HCT116 (cell line): ENCODE data around the gene PHF14. TPM values are rescaled to one million over a fixed set of nuclear protein-coding genes. Genes with fewer than 3 reads are reported as not detected.

Experiments
- ATAC-seq: fragments of 200-7000 bp; cut with Tn5 transposase; 2 replicates; pipeline ENCODE4 v1.9.1; 2020; ENCODE audit warnings: mild to moderate bottlenecking, moderate library complexity
- BruUV-seq: library from RNA; stranded (reverse); fragments of 400-500 nt; replicated peaks from 2 replicates; lab custom pipeline; 2021; lab: Mats Ljungman, UMichigan
- CTCF ChIA-PET: fragments of 300-600 bp; sonication (Branson Sonifier 250); formaldehyde crosslinking; loops from one replicate; lab custom pipeline; 2021; ENCODE audit warnings: antibody characterized with exemption; lab: Charles Lee
- POLR2A ChIA-PET: fragments of 300-600, 350-600 bp; sonication (Branson Sonifier 250); formaldehyde crosslinking; loops from one replicate; lab custom pipeline; 2021; ENCODE audit warnings: antibody characterized with exemption; lab: Charles Lee
- RAD21 ChIA-PET, 2 experiments: fragments of 300-600 bp; sonication (Branson Sonifier 250); formaldehyde crosslinking; loops; one replicate each; lab custom pipeline; 2023; ENCODE audit warnings: low total read pairs in 2 of 2; ENCODE audit not compliant: uncharacterized antibody in 2 of 2, unreplicated experiment in 2 of 2, low non-redundant PET in 1 of 2; lab: Charles Lee
- DNase-seq: peaks from one replicate; pipeline ENCODE4 v3.0.0-alpha.2; 2010; ENCODE audit warnings: low read depth, low spot score
- H2AFZ ChIP-seq: fragments of 200-600 bp; shearing (Covaris generic), sonication (generic); 2 replicates; pipeline ENCODE4 v1.6.1; 2017; ENCODE audit warnings: low read depth, mixed run types, mixed read lengths, antibody characterized with exemption, low read length; ENCODE audit not compliant: poor library complexity, severe bottlenecking
- H3K27ac ChIP-seq: 2 replicates; pipeline ENCODE4 v1.5.1; 2012; ENCODE audit warnings: low read depth, low read length
- H3K27me3 ChIP-seq: fragments of 200-600 bp; sonication (generic); 2 replicates; pipeline ENCODE4 v1.6.1; 2016; ENCODE audit warnings: mixed run types, low read length, mixed read lengths; ENCODE audit not compliant: insufficient read depth
- H3K36me3 ChIP-seq, 2 experiments: fragments of 200-500 bp in 1 of 2; fragments of 200-600 bp in 1 of 2; sonication (Bioruptor generic) in 1 of 2; sonication (generic) in 1 of 2; 2 replicates each; pipeline versions ENCODE4 v1.5.1 to v1.6.1; 2014 to 2016; ENCODE audit warnings: low read length in 2 of 2, inconsistent platforms in 1 of 2, mixed read lengths in 1 of 2, mixed run types in 1 of 2; ENCODE audit not compliant: insufficient read depth in 2 of 2, control insufficient read depth in 1 of 2
- H3K4me1 ChIP-seq, 2 experiments: fragments of 200-600 bp in 1 of 2; sonication (generic) in 1 of 2; 2 replicates each; pipeline versions ENCODE4 v1.5.1 to v1.6.1; 2012 to 2017; ENCODE audit warnings: low read length in 2 of 2, inconsistent platforms in 1 of 2, mild to moderate bottlenecking in 1 of 2, mixed read lengths in 1 of 2, mixed run types in 1 of 2, moderate library complexity in 1 of 2; ENCODE audit not compliant: insufficient read depth in 2 of 2, control insufficient read depth in 1 of 2
- H3K4me2 ChIP-seq: fragments of 200-600 bp; sonication (generic); 2 replicates; pipeline ENCODE4 v1.6.1; 2017; ENCODE audit warnings: mixed run types, low read length, mixed read lengths
- H3K4me3 ChIP-seq, 2 experiments: fragments of 200-600 bp in 1 of 2; sonication (generic) in 1 of 2; replicated peaks in 1 of 2; 2 replicates each; pipeline ENCODE4 v1.5.1; 2011 to 2016; ENCODE audit warnings: low read length in 2 of 2, control low read depth in 1 of 2, low read depth in 1 of 2, mild to moderate bottlenecking in 1 of 2, mixed read lengths in 1 of 2, mixed run types in 1 of 2
- H3K79me2 ChIP-seq: fragments of 200-600 bp; sonication (generic); 2 replicates; pipeline ENCODE4 v1.6.1; 2017; ENCODE audit warnings: mild to moderate bottlenecking, mixed run types, low read length, moderate library complexity, mixed read lengths; ENCODE audit not compliant: insufficient read depth
- H3K9ac ChIP-seq: fragments of 200-600 bp; sonication (generic); 2 replicates; pipeline ENCODE4 v1.6.1; 2016; ENCODE audit warnings: low read length, mixed read lengths
- H3K9me2 ChIP-seq: fragments of 200-600 bp; sonication (generic), shearing (Covaris generic); 2 replicates; pipeline ENCODE4 v1.6.1; 2017; ENCODE audit warnings: mixed run types, mild to moderate bottlenecking, moderate library complexity; ENCODE audit not compliant: insufficient read depth
- H3K9me3 ChIP-seq, 2 experiments: fragments of 200-500 bp in 1 of 2; fragments of 200-600 bp in 1 of 2; sonication (Bioruptor generic) in 1 of 2; sonication (generic) in 1 of 2; 2 replicates each; pipeline ENCODE4 v1.6.1; 2014 to 2017; ENCODE audit warnings: low read length in 2 of 2, mixed read lengths in 2 of 2, inconsistent platforms in 1 of 2, low read depth in 1 of 2, mild to moderate bottlenecking in 1 of 2, mixed run types in 1 of 2, moderate library complexity in 1 of 2; ENCODE audit not compliant: control insufficient read depth in 1 of 2, insufficient read depth in 1 of 2
- H4K20me1 ChIP-seq: fragments of 200-600 bp; sonication (generic), shearing (Covaris generic); 2 replicates; pipeline ENCODE4 v1.6.1; 2017; ENCODE audit warnings: mixed run types, mild to moderate bottlenecking, moderate library complexity; ENCODE audit not compliant: insufficient read depth
- CBX3 ChIP-seq: IDR thresholded peaks from 2 replicates; pipeline ENCODE4 v1.6.1; 2012; ENCODE audit warnings: low read depth
- CEBPB ChIP-seq: IDR thresholded peaks from 2 replicates; pipeline ENCODE4 v1.6.1; 2012; ENCODE audit warnings: low read depth
- EGR1 ChIP-seq: IDR thresholded peaks from 2 replicates; pipeline ENCODE4 v1.6.1; 2012; ENCODE audit warnings: low read depth
- ELF1 ChIP-seq: IDR thresholded peaks from 2 replicates; pipeline ENCODE4 v1.6.1; 2012; ENCODE audit warnings: low read depth, borderline replicate concordance
- EZH2phosphoT487 ChIP-seq: fragments of 200-600 bp; IDR thresholded peaks from 2 replicates; pipeline ENCODE4 v1.6.1; 2018; ENCODE audit warnings: antibody characterized with exemption, borderline replicate concordance
- FOSL1 ChIP-seq: IDR thresholded peaks from 2 replicates; pipeline ENCODE4 v1.6.1; 2012; ENCODE audit warnings: low read depth
- JUND ChIP-seq: IDR thresholded peaks from 2 replicates; pipeline ENCODE4 v1.6.1; 2012
- POLR2A ChIP-seq: IDR thresholded peaks from 2 replicates; pipeline ENCODE4 v1.7.0; 2011; ENCODE audit warnings: borderline replicate concordance; ENCODE audit not compliant: insufficient read depth, insufficient read length; ENCODE audit errors: extremely low read depth
- RAD21 ChIP-seq: IDR thresholded peaks from 2 replicates; pipeline ENCODE4 v1.6.1; 2012; ENCODE audit warnings: low read depth, mild to moderate bottlenecking
- SP1 ChIP-seq: IDR thresholded peaks from 2 replicates; pipeline ENCODE4 v1.6.1; 2012; ENCODE audit warnings: low read depth
- TCF7L2 ChIP-seq: IDR thresholded peaks from 2 replicates; pipeline ENCODE4 v1.7.0; 2011; ENCODE audit warnings: borderline replicate concordance, inconsistent platforms; ENCODE audit not compliant: insufficient read depth, insufficient read length; ENCODE audit errors: extremely low read depth
- ZFX ChIP-seq: fragments of 450-650 bp; IDR thresholded peaks from 2 replicates; pipeline ENCODE4 v1.6.1; 2017
- ZNF274 ChIP-seq: fragments of 200-500 bp; sonication (Bioruptor generic); IDR thresholded peaks from 2 replicates; pipeline ENCODE4 v1.6.1; 2014; ENCODE audit warnings: mild to moderate bottlenecking, low read depth, low read length, inconsistent platforms
- intact Hi-C: fragments of 100-400 bp; cut with micrococcal nuclease; formaldehyde crosslinking; loops from 2 replicates; pipeline ENCODE4 v1.10.0; 2022
- total RNA-seq: library from RNA; stranded (reverse); gene quantifications from one replicate; pipeline ENCODE4 v1.2.1, GENCODE V29; 2021; ENCODE audit not compliant: unreplicated experiment
- TF ChIP-seq, protein P1 (sequence below): IDR thresholded peaks from 2 replicates; pipeline ENCODE4 v1.6.1; 2012
- TF ChIP-seq, protein P2 (sequence below), 3 experiments: fragments of 200-600 bp in 1 of 3; sonication (generic) in 1 of 3; IDR thresholded peaks in 2 of 3; conservative IDR thresholded peaks in 1 of 3; 2 replicates each; pipeline ENCODE4 v1.5.1; 2012 to 2017; ENCODE audit warnings: low read depth in 2 of 3, low read length in 2 of 3, antibody characterized with exemption in 1 of 3, borderline replicate concordance in 1 of 3, control low read depth in 1 of 3, mild to moderate bottlenecking in 1 of 3, mixed read lengths in 1 of 3, mixed run types in 1 of 3, moderate library complexity in 1 of 3; ENCODE audit not compliant: insufficient read depth in 1 of 3
- TF ChIP-seq, protein P3 (sequence below): IDR thresholded peaks from 2 replicates; pipeline ENCODE4 v1.6.1; 2012

PHF14 gene
- total RNA-seq, 1 experiment from 2014 or later, result 13.8 TPM

DNA sequence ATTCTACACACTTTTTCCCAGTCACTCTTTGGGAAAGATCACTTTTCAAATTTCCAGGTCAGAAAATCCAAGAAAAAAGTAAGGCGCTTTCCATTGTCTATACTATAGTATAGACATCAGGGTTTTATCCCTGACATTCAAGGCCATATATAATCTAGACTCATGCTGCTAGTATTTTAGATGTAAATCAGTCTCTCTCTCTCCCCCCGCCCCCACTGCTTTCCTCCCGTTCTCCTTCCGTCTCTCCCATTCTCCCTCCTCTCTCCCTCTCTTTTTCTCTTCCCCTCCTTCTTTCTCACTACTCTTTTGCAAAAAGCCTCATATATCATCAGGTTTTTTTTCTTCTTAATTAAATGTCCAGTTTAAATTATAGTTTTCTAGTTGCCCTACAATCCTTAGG is 154.8 kb downstream of the PHF14 start:
- Histone ChIP-seq H3K9ac (no peak overlapping the region), H3K4me2 (no peak overlapping the region), H3K4me1 (no peaks in the 10 kb centered on the region), H3K27ac (no peak overlapping the region), H3K36me3 (no peaks in the 10 kb centered on the region), H3K79me2 (no peaks in the 10 kb centered on the region), H3K27me3 (no peaks in the 10 kb centered on the region), H3K9me2 (no peaks in the 10 kb centered on the region), H3K4me3 (no peak overlapping the region), H3K9me3 (no peaks in the 10 kb centered on the region), H4K20me1 (no peaks in the 10 kb centered on the region), H2AFZ (no peak overlapping the region)
- TF ChIP-seq RAD21 (no peak), FOSL1 (no peak), ELF1 (no peak), EGR1 (no peak), POLR2A (no peak), SP1 (no peak), ZNF274 (no peak), TCF7L2 (no peak)
- TF ChIP-seq, protein P1, sequence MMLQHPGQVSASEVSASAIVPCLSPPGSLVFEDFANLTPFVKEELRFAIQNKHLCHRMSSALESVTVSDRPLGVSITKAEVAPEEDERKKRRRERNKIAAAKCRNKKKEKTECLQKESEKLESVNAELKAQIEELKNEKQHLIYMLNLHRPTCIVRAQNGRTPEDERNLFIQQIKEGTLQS, result no peak
- CTCF ChIA-PET, result no interaction called here
- ATAC-seq (no peak), DNase-seq (no peak)
- BruUV-seq, result no TSS peak
- RAD21 ChIA-PET, result no interaction called here
- POLR2A ChIA-PET, result no interaction called here
- intact Hi-C loops, result no loop called here

DNA sequence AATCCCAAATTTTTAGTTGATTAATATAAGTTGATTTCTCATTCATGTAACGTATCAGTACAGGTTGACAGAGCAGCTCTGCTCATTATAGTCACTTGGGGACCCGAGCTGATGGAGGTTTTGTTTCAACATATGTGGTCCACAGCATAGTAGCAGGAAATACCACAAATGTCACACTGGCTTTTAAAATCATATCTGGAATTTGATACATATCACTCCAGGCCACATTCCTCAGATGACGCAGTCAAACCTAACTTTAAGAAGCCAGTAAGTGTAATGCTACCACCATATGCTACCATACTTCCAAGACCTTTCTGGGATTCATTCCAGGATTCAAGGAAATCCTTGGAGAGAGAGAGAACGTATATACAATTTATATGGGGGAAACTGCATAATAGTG is 156.3 kb downstream of the PHF14 start:
- H3K4me1 ChIP-seq, result no peaks in the 10 kb centered on the region
- H2AFZ ChIP-seq, result no peak overlapping the region
- no peak overlapping the region for H3K27ac ChIP-seq
- H3K9me2 ChIP-seq, result no peaks in the 10 kb centered on the region
- no peaks in the 10 kb centered on the region for H4K20me1 ChIP-seq
- no peaks in the 10 kb centered on the region for H3K27me3 ChIP-seq
- ChIA-PET CTCF (no interaction called here), POLR2A (no interaction called here), RAD21 (no interaction called here)
- H3K36me3 ChIP-seq, result no peaks in the 10 kb centered on the region
- no peak overlapping the region for H3K4me3 ChIP-seq
- intact Hi-C loops, result no loop called here
- no peak overlapping the region for H3K4me2 ChIP-seq
- DNase-seq, result no peak
- BruUV-seq, result no TSS peak
- H3K79me2 ChIP-seq, result no peaks in the 10 kb centered on the region
- H3K9me3 ChIP-seq, result no peaks in the 10 kb centered on the region
- H3K9ac ChIP-seq, result no peak overlapping the region
- TF ChIP-seq EZH2phosphoT487, result no peak
- TF ChIP-seq, protein P2, sequence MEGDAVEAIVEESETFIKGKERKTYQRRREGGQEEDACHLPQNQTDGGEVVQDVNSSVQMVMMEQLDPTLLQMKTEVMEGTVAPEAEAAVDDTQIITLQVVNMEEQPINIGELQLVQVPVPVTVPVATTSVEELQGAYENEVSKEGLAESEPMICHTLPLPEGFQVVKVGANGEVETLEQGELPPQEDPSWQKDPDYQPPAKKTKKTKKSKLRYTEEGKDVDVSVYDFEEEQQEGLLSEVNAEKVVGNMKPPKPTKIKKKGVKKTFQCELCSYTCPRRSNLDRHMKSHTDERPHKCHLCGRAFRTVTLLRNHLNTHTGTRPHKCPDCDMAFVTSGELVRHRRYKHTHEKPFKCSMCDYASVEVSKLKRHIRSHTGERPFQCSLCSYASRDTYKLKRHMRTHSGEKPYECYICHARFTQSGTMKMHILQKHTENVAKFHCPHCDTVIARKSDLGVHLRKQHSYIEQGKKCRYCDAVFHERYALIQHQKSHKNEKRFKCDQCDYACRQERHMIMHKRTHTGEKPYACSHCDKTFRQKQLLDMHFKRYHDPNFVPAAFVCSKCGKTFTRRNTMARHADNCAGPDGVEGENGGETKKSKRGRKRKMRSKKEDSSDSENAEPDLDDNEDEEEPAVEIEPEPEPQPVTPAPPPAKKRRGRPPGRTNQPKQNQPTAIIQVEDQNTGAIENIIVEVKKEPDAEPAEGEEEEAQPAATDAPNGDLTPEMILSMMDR (IDR thresholded peaks at IDR 0.05 in 2 of 3, conservative IDR thresholded peaks at IDR 0.05 in 1 of 3; ENCODE audit: borderline replicate concordance in 1 of 3, insufficient read depth in 1 of 3, low read depth in 2 of 3, low read length in 2 of 3), result no peak
- TF ChIP-seq CBX3, result no peak
- TF ChIP-seq CEBPB, result no peak
- TF ChIP-seq, protein P3, sequence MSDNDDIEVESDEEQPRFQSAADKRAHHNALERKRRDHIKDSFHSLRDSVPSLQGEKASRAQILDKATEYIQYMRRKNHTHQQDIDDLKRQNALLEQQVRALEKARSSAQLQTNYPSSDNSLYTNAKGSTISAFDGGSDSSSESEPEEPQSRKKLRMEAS, result no peak
- no peak for TF ChIP-seq JUND
- no peak for TF ChIP-seq ZFX
- TF ChIP-seq, all 23 proteins: peak for 0
- no peak for ATAC-seq
